ENCODE results near the gene KLK4.

KLK4 gene

GRCh38 chr19:50932018-50932689 is 21.0 kb upstream of the KLK4 start:
- Histone ChIP-seq H3K4me3 (ENCODE audit: low read depth, low read length) (no peak overlapping the region), H3K4me1 (no peaks in the 10 kb centered on the region), H3K36me3 (no peaks in the 10 kb centered on the region), H3K9me3 (no peaks in the 10 kb centered on the region), H3K27me3 (peaks cover 16% of the 10 kb centered on the region)
- no peak for TF ChIP-seq CTCF (IDR thresholded peaks at IDR 0.05; ENCODE audit: low read depth, low read length)
- no peak for DNase-seq

DNA sequence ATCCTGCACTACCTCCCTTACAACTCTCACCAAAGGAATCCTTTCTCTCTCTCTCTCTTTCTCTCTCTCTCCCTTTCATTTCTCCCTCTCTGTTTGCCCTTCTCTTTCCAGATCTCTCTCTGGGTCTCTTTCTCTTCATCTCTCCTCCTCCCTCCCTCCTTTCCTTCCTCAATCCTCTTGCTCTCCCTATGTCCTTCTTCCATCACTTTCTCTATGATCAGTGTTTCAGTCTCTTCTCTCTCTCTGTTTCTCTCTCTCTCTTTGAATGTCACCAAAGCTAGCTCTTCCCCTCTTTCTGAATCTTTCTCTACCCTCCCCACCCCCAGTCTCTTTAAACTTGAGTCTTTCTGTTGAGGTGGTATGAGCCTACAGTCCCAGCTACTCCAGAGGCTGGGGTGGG is 19.8 kb upstream of the KLK4 start:
- peaks cover 9% of the 10 kb centered on the region for H3K27me3 ChIP-seq
- no peak overlapping the region for H3K4me3 ChIP-seq (ENCODE audit: low read depth, low read length)
- no peaks in the 10 kb centered on the region for H3K9me3 ChIP-seq
- no peaks in the 10 kb centered on the region for H3K36me3 ChIP-seq
- no peak for DNase-seq
- no peaks in the 10 kb centered on the region for H3K4me1 ChIP-seq
- no peak for TF ChIP-seq CTCF (IDR thresholded peaks at IDR 0.05; ENCODE audit: low read depth, low read length)

- Histone ChIP-seq H3K9me3 (no peaks in the 10 kb centered on the region), H3K4me3 (ENCODE audit: low read depth, low read length) (no peak overlapping the region)
- DNase-seq, result no peak
These were observed 17.6 kb upstream of the KLK4 start for GRCh38 chr19:50928831-50929230.

DNA sequence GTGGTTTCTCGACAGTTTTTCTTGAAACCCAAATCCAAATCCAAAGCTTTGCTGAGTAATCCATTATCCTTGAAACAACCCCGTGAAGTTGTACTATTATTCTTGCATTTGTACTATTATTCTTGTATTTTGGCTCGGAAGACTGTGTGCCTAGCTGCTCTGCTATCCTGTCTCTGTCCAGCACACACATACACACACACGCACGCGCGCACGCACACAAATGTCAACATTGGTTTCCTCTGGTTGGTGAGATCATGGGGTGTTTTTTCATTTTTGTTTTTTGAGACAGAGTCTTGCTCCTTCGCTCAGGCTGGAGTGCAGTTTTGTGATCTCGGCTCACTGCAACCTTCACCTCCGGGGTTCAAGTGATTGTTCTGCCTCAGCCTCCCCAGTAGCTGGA is 14.9 kb upstream of the KLK4 start:
- Histone ChIP-seq H3K4me3 (ENCODE audit: low read depth, low read length) (no peak overlapping the region), H3K9me3 (no peaks in the 10 kb centered on the region), H3K36me3 (no peaks in the 10 kb centered on the region), H3K27me3 (peaks cover 4% of the 10 kb centered on the region), H3K4me1 (no peaks in the 10 kb centered on the region; the same call in 1 of the 2 replicates)
- DNase-seq, result no peak
- no peak for TF ChIP-seq CTCF (IDR thresholded peaks at IDR 0.05; ENCODE audit: low read depth, low read length)

More at GRCh38 chr19:50928831-50929230, 17.6 kb upstream of the KLK4 start:
- no peaks in the 10 kb centered on the region for H3K36me3 ChIP-seq
- H3K4me1 ChIP-seq, result no peaks in the 10 kb centered on the region
- H3K27me3 ChIP-seq, result peaks cover 9% of the 10 kb centered on the region
- no peak for TF ChIP-seq CTCF (IDR thresholded peaks at IDR 0.05; ENCODE audit: low read depth, low read length)

- DNase-seq, result no peak
- H3K27me3 ChIP-seq, result peaks cover 4% of the 10 kb centered on the region
- no peak for TF ChIP-seq CTCF (IDR thresholded peaks at IDR 0.05; ENCODE audit: low read depth, low read length)
- H3K4me3 ChIP-seq (ENCODE audit: low read depth, low read length), result no peak overlapping the region
- H3K9me3 ChIP-seq, result no peaks in the 10 kb centered on the region
- no peaks in the 10 kb centered on the region for H3K36me3 ChIP-seq
- H3K4me1 ChIP-seq, result no peaks in the 10 kb centered on the region; the same call in 1 of the 2 replicates
These were observed 14.5 kb upstream of the KLK4 start for GRCh38 chr19:50925734-50926133.

DNA sequence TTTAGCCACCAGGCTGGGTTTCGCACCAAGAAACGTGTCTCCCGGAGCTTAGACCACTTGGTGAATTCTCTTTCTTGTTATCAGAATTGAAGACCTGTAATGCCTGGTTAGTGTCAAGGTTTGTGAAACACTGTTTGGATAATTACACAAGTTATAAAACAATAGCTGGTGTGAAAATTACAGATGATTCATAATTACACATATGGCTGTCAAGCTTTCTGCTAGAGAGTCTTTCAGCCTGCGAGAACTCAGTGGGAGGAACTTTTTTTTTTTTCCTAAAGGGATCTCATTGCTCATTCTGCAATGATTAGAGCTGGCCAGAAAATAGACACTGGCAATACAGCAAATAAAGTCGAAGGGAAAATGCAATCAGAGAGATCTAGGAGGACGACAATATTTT is 13.4 kb upstream of the KLK4 start:
- Histone ChIP-seq H3K9me3 (no peaks in the 10 kb centered on the region), H3K36me3 (no peaks in the 10 kb centered on the region), H3K27me3 (peaks cover 4% of the 10 kb centered on the region), H3K4me1 (no peaks in the 10 kb centered on the region; the same call in 1 of the 2 replicates), H3K4me3 (ENCODE audit: low read depth, low read length) (no peak overlapping the region)
- no peak for TF ChIP-seq CTCF (IDR thresholded peaks at IDR 0.05; ENCODE audit: low read depth, low read length)
- no peak for DNase-seq
